Thoracic aorta (tissue), 2 donors: ENCODE measurements around the gene GUCY1A2. TPM values are rescaled to one million over a fixed set of nuclear protein-coding genes. Genes with fewer than 3 reads are reported as not detected.

Source experiments
- ATAC-seq: fragments of 150-250 bp; one replicate; pipeline ENCODE4 v1.8.0; 2017; ENCODE audit warnings: low read depth; ENCODE audit not compliant: insufficient number of reproducible peaks, low FRiP score
- DNase-seq: peaks from one replicate; pipeline ENCODE4 v3.0.0-alpha.2; 2020; ENCODE audit warnings: low spot score
- H3K27ac ChIP-seq, 2 donors: fragments of 200-600 bp; sonication (generic); 1 replicate in 1 of 2; 2 replicates in 1 of 2; pipeline ENCODE4 v1.5.1; 2016; ENCODE audit warnings: mild to moderate bottlenecking in 2 of 2, moderate library complexity in 2 of 2
- H3K27me3 ChIP-seq: fragments of 200-600 bp; sonication (generic); replicated peaks from 2 replicates; pipeline ENCODE4 v1.6.0; 2016; ENCODE audit warnings: mild to moderate bottlenecking; ENCODE audit not compliant: insufficient read depth
- H3K36me3 ChIP-seq: fragments of 200-600 bp; sonication (generic); one replicate; pipeline ENCODE4 v1.5.1; 2016
- H3K4me1 ChIP-seq, 2 donors: fragments of 200-600 bp; sonication (generic); 1 replicate in 1 of 2; 2 replicates in 1 of 2; pipeline versions ENCODE4 v1.5.1 to v1.6.0; 2016; ENCODE audit warnings: low read depth in 2 of 2, mild to moderate bottlenecking in 1 of 2; ENCODE audit not compliant: control insufficient read depth in 1 of 2
- H3K4me3 ChIP-seq: fragments of 200-600 bp; sonication (generic); 2 replicates; pipeline ENCODE4 v1.5.1; 2016; ENCODE audit warnings: mild to moderate bottlenecking
- H3K9me3 ChIP-seq: fragments of 200-600 bp; sonication (generic); 2 replicates; pipeline ENCODE4 v1.5.1; 2016
- total RNA-seq, 2 donors: library from RNA; depleted of rRNA; stranded (reverse); fragments of >200 nt; gene quantifications; one replicate each; pipeline versions ENCODE4 v1.1.0 to v1.2.3, GENCODE V29; 2016
- TF ChIP-seq, protein P1 (sequence below): fragments of 200-600 bp; sonication (generic); IDR thresholded peaks from one replicate; pipeline ENCODE4 v1.5.1; 2019; ENCODE audit warnings: antibody characterized with exemption

GUCY1A2 gene
- total RNA-seq, 2 donors from 2014 or later, result 5.3 to 9.4 TPM

DNA sequence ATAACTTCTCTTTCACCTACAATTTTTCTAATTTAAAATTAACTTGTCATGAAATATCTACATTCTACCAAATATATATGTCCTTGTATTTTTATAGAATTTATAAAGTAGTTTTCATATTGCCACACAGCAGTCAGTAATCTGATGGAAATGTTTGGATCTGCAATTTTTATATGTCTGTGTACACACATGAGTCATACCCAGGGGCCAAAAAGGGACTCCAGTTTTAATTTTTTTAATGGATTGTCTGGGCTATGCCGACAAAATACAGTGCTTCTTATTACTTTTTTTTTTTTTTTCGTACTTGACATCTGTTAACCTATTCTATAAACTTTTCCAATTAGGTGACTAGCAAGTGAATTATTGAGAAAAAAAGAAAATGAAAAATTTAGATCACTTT lies 6.3 kb downstream of the GUCY1A2 start:
- TF ChIP-seq, protein P1, sequence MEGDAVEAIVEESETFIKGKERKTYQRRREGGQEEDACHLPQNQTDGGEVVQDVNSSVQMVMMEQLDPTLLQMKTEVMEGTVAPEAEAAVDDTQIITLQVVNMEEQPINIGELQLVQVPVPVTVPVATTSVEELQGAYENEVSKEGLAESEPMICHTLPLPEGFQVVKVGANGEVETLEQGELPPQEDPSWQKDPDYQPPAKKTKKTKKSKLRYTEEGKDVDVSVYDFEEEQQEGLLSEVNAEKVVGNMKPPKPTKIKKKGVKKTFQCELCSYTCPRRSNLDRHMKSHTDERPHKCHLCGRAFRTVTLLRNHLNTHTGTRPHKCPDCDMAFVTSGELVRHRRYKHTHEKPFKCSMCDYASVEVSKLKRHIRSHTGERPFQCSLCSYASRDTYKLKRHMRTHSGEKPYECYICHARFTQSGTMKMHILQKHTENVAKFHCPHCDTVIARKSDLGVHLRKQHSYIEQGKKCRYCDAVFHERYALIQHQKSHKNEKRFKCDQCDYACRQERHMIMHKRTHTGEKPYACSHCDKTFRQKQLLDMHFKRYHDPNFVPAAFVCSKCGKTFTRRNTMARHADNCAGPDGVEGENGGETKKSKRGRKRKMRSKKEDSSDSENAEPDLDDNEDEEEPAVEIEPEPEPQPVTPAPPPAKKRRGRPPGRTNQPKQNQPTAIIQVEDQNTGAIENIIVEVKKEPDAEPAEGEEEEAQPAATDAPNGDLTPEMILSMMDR, result no peak
- Histone ChIP-seq H3K4me3 (no peak overlapping the region), H3K36me3 (no peaks in the 10 kb centered on the region), H3K9me3 (no peaks in the 10 kb centered on the region), H3K27me3 (no peaks in the 10 kb centered on the region), H3K4me1 (no peaks in the 10 kb centered on the region), H3K27ac (no peak overlapping the region)
- ATAC-seq, result no peak
- no peak for DNase-seq

DNA sequence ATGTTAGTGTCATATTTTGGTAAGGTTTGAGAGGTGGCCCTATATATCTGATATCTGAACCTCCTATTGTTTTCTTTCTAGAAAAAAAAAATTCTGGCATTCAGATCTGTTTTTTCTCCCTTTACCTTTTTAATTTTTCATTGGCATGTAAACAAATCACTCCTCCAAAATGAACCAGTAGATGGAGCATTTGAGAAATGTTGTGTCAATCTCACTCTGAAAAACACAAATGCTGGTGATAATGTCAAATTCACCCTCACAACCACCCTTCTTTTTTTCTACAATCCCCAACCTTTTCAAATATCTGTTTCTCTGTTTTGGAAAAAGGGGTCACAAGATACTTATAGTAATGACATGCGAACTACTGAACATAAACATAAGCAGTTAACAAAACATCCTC lies 9.1 kb downstream of the GUCY1A2 start:
- TF ChIP-seq, protein P1, result no peak
- Histone ChIP-seq H3K4me1 (no peaks in the 10 kb centered on the region), H3K27ac (no peak overlapping the region), H3K4me3 (no peak overlapping the region), H3K27me3 (no peaks in the 10 kb centered on the region), H3K36me3 (no peaks in the 10 kb centered on the region), H3K9me3 (no peaks in the 10 kb centered on the region)
- DNase-seq (no peak), ATAC-seq (no peak)

DNA sequence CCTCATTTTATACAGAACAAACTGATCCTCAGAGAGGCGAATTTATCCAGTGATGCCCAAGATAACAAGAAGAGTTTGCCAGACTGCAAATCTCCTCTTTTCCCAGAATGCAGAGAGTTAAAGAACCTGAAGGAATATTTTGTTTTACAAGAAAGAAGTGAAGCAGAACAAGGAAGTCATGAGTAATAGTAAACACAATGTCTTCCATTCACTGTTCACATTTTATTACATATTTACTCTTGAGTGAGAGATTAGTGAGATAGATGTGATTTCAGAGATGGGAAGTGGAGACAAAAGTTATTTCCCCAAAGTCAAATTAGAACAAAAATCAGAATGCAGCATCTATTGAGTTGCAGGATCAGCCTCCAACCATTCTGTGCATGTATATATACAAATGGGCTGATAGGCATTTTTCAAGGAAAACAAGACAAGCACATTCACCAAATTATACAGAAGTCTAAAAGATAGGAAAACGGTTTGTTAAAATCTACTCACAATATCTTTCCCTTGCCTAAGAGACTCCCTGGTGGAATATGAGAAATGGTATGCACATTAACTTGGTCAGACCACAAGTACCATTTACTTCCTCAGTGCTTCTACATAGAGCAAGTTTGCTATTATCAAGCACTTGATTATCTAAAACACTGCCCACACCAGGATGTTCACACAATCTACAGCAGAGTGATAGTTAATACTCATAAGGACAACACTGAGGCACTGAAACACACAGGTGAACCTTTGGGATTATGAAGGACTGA lies 12.0 kb downstream of the GUCY1A2 start:
- no peaks in the 10 kb centered on the region for H3K9me3 ChIP-seq
- no peak for ATAC-seq
- TF ChIP-seq, protein P1, result no peak

DNA sequence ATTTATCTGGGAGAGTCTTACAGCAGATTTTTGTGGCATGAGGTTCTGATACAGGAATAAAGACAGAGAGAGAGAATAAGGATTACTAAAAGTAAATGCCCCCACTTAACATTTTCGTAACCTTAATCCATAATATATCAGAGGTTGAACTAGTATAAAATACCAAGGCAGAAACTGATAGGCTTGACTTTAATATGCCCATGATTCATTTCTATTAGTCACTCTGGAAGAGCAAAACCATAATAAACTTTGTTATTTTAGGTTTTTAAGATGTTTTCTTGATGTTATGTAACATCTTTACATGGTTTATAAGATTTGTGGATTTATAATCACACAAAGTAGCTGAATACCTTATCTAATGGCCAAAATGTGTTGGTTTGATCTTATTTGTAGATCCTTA lies 19.1 kb downstream of the GUCY1A2 start:
- Histone ChIP-seq H3K9me3 (no peaks in the 10 kb centered on the region), H3K4me3 (no peak overlapping the region), H3K4me1 (no peaks in the 10 kb centered on the region), H3K27ac (no peak overlapping the region), H3K27me3 (no peaks in the 10 kb centered on the region), H3K36me3 (no peaks in the 10 kb centered on the region)
- TF ChIP-seq, protein P1, result no peak
- DNase-seq (no peak), ATAC-seq (no peak)

More for the DNA sequence above, 12.0 kb downstream of the GUCY1A2 start:
- no peak overlapping the region for H3K27ac ChIP-seq
- no peaks in the 10 kb centered on the region for H3K27me3 ChIP-seq
- H3K36me3 ChIP-seq, result no peaks in the 10 kb centered on the region
- no peak overlapping the region for H3K4me3 ChIP-seq
- H3K4me1 ChIP-seq, result no peaks in the 10 kb centered on the region
- DNase-seq, result no peak

DNA sequence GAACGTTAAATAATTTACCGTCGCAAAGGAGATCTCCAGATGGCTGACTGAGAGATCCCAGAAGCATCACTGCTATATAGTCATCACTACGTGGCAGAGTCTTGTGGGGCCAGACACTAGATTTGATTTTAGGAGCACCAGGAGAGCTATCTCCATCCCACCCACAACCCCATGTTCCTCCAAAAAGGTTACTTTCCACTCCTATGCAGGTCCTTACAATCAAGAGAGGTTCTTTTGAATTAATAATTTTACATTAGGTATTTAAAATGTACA lies 19.4 kb downstream of the GUCY1A2 start:
- DNase-seq (no peak), ATAC-seq (no peak)
- Histone ChIP-seq H3K27me3 (no peaks in the 10 kb centered on the region), H3K4me1 (no peaks in the 10 kb centered on the region), H3K4me3 (no peak overlapping the region), H3K36me3 (no peaks in the 10 kb centered on the region), H3K9me3 (no peaks in the 10 kb centered on the region), H3K27ac (no peak overlapping the region)
- TF ChIP-seq, protein P1, result no peak
